GM19324 (cell line): ENCODE measurements around the gene OSM.
"Not testable (repeated sequence)": the region's sequence is repeated elsewhere in the genome, so short reads cannot be mapped to it uniquely, and the experiment has no call there.

Experiments used
- ATAC-seq: cut with Tn5 transposase; IDR thresholded peaks from one replicate; pipeline ENCODE4 v1.9.1; 2021; ENCODE audit warnings: mild to moderate bottlenecking, moderate library complexity; ENCODE audit not compliant: unreplicated experiment, low FRiP score

OSM gene

GRCh38 chr22:30245985-30246813, 20.5 kb downstream of the OSM start, which contains the start of gene LIF:
LIF (minus strand) TSS chr22:30246759; CDS start chr22:30246695, 64 bp downstream.
- no peak for ATAC-seq

- ATAC-seq: no peak
Measured at GRCh38 chr22:30245181-30245984, 21.3 kb downstream of the OSM start.

GRCh38 chr22:30244641-30245040, 22.0 kb downstream of the OSM start:
- no peak for ATAC-seq

GRCh38 chr22:30244066-30244465, 22.6 kb downstream of the OSM start:
- ATAC-seq: no peak

- no peak for ATAC-seq
Measured at GRCh38 chr22:30243661-30244060, 23.0 kb downstream of the OSM start.

- no peak for ATAC-seq
Measured at GRCh38 chr22:30241576-30242371, 24.9 kb downstream of the OSM start.

GRCh38 chr22:30240541-30241417, 25.9 kb downstream of the OSM start:
- ATAC-seq: no peak

- ATAC-seq: no peak
Measured at GRCh38 chr22:30239488-30240405, 26.9 kb downstream of the OSM start.

- ATAC-seq: no peak
Measured at GRCh38 chr22:30238661-30239487, 27.8 kb downstream of the OSM start.

- no peak for ATAC-seq
Measured at GRCh38 chr22:30238136-30238535, 28.5 kb downstream of the OSM start.

- no peak for ATAC-seq
Measured at GRCh38 chr22:30236875-30237274, 29.8 kb downstream of the OSM start.

- ATAC-seq: no peak
Measured at GRCh38 chr22:30235687-30236170, 30.9 kb downstream of the OSM start.

GRCh38 chr22:30234786-30235470, 31.7 kb downstream of the OSM start:
- ATAC-seq: no peak

- not testable (repeated sequence) for ATAC-seq
Measured at GRCh38 chr22:30234325-30234724, 32.3 kb downstream of the OSM start.

- ATAC-seq: no peak
Measured at GRCh38 chr22:30233582-30233981, 33.1 kb downstream of the OSM start.

GRCh38 chr22:30232716-30233218, 33.9 kb downstream of the OSM start:
- no peak for ATAC-seq
